ENCODE results near the gene TMEM125. TPM values are rescaled to one million over a fixed set of nuclear protein-coding genes. Genes with fewer than 3 reads are reported as not detected.
A peak's percentile ranks its signal among the peaks of the same experiment; 100 is the strongest.

TMEM125 gene
- total RNA-seq, 1 experiment from 2014 or later = 3.1 TPM

GRCh38 chr1:43312663-43313515 is 43.1 kb downstream of the TMEM125 start:
- no peak for TF ChIP-seq CTCF (IDR thresholded peaks at IDR 0.05; ENCODE audit: unreplicated experiment)
- ChIA-PET POLR2A (no interaction called here), CTCF (interaction anchor here (1.1 kb wide), 1 partner anchor 28 kb away, joined by 3 read pairs; the partner anchor contains the start of gene C1orf210)
- Mint-ChIP-seq H3K27ac (ENCODE audit: low read depth, unreplicated experiment) (peak overlapping the region; percentile 28), H3K27me3 (ENCODE audit: insufficient read depth, unreplicated experiment) (no peaks in the 10 kb centered on the region), H3K4me1 (ENCODE audit: insufficient read depth, unreplicated experiment) (no peaks in the 10 kb centered on the region), H3K36me3 (ENCODE audit: insufficient read depth, unreplicated experiment) (no peaks in the 10 kb centered on the region), H3K9me3 (ENCODE audit: unreplicated experiment) (no peaks in the 10 kb centered on the region), H3K4me3 (ENCODE audit: unreplicated experiment) (no peak overlapping the region)
- intact Hi-C loops (cut with micrococcal nuclease) = no loop called here
- BruUV-seq (replicated peaks) = no TSS peak
- DNase-seq (ENCODE audit: unreplicated experiment) = no peak

- no peak for TF ChIP-seq CTCF (IDR thresholded peaks at IDR 0.05; ENCODE audit: unreplicated experiment)
- H3K9me3 Mint-ChIP-seq (ENCODE audit: unreplicated experiment) = no peaks in the 10 kb centered on the region
- H3K4me3 Mint-ChIP-seq (ENCODE audit: unreplicated experiment) = no peak overlapping the region
- BruUV-seq (replicated peaks) = no TSS peak
- DNase-seq (ENCODE audit: unreplicated experiment) = no peak
- ChIA-PET POLR2A (no interaction called here), CTCF (interaction anchor here (0.7 kb wide), 1 partner anchor 8 kb away, joined by 3 read pairs; no protein-coding TSS in a partner anchor)
- no peaks in the 10 kb centered on the region for H3K4me1 Mint-ChIP-seq (ENCODE audit: insufficient read depth, unreplicated experiment)
- H3K36me3 Mint-ChIP-seq (ENCODE audit: insufficient read depth, unreplicated experiment) = no peaks in the 10 kb centered on the region
- H3K27ac Mint-ChIP-seq (ENCODE audit: low read depth, unreplicated experiment) = no peak overlapping the region
- no peaks in the 10 kb centered on the region for H3K27me3 Mint-ChIP-seq (ENCODE audit: insufficient read depth, unreplicated experiment)
- intact Hi-C loops (cut with micrococcal nuclease) = no loop called here
Observed at GRCh38 chr1:43313771-43314170, 44.0 kb downstream of the TMEM125 start.

- Mint-ChIP-seq H3K4me3 (ENCODE audit: unreplicated experiment) (no peak overlapping the region), H3K36me3 (ENCODE audit: insufficient read depth, unreplicated experiment) (no peaks in the 10 kb centered on the region), H3K4me1 (ENCODE audit: insufficient read depth, unreplicated experiment) (no peaks in the 10 kb centered on the region), H3K9me3 (ENCODE audit: unreplicated experiment) (no peaks in the 10 kb centered on the region), H3K27ac (ENCODE audit: low read depth, unreplicated experiment) (no peak overlapping the region), H3K27me3 (ENCODE audit: insufficient read depth, unreplicated experiment) (no peaks in the 10 kb centered on the region)
- BruUV-seq (replicated peaks) = no TSS peak
- POLR2A ChIA-PET = no interaction called here
- TF ChIP-seq CTCF (IDR thresholded peaks at IDR 0.05; ENCODE audit: unreplicated experiment) = no peak
- DNase-seq (ENCODE audit: unreplicated experiment) = no peak
- intact Hi-C loops (cut with micrococcal nuclease) = no loop called here
- CTCF ChIA-PET = interaction anchor here (0.7 kb wide), 1 partner anchor 8 kb away, joined by 3 read pairs; no protein-coding TSS in a partner anchor
Observed at GRCh38 chr1:43314233-43314632, 44.5 kb downstream of the TMEM125 start.

GRCh38 chr1:43315481-43315880 is 45.7 kb downstream of the TMEM125 start:
- H3K9me3 Mint-ChIP-seq (ENCODE audit: unreplicated experiment) = no peaks in the 10 kb centered on the region
- TF ChIP-seq CTCF (IDR thresholded peaks at IDR 0.05; ENCODE audit: unreplicated experiment) = no peak
- ChIA-PET POLR2A (no interaction called here), CTCF (no interaction called here)
- H3K4me3 Mint-ChIP-seq (ENCODE audit: unreplicated experiment) = no peak overlapping the region
- no peaks in the 10 kb centered on the region for H3K27me3 Mint-ChIP-seq (ENCODE audit: insufficient read depth, unreplicated experiment)
- BruUV-seq (replicated peaks) = no TSS peak
- H3K36me3 Mint-ChIP-seq (ENCODE audit: insufficient read depth, unreplicated experiment) = no peaks in the 10 kb centered on the region
- H3K27ac Mint-ChIP-seq (ENCODE audit: low read depth, unreplicated experiment) = no peak overlapping the region
- DNase-seq (ENCODE audit: unreplicated experiment) = no peak
- intact Hi-C loops (cut with micrococcal nuclease) = no loop called here
- H3K4me1 Mint-ChIP-seq (ENCODE audit: insufficient read depth, unreplicated experiment) = no peaks in the 10 kb centered on the region

All from MCF 10A (cell line).